HG03378 (cell line): ENCODE measurements around the gene HS3ST3B1.

ENCODE experiments used
- ATAC-seq: cut with Tn5 transposase; IDR thresholded peaks from one replicate; pipeline ENCODE4 v1.9.1; 2021; ENCODE audit warnings: mild to moderate bottlenecking, moderate library complexity; ENCODE audit not compliant: unreplicated experiment

HS3ST3B1 gene

GRCh38 chr17:14351493-14351892, 50.6 kb downstream of the HS3ST3B1 start:
- peak; percentile 92 for ATAC-seq

- no peak for ATAC-seq
Observed at GRCh38 chr17:14352136-14352535, 51.3 kb downstream of the HS3ST3B1 start.

GRCh38 chr17:14353861-14354474, 53.1 kb downstream of the HS3ST3B1 start:
- no peak for ATAC-seq

- no peak for ATAC-seq
Observed at GRCh38 chr17:14354807-14355206, 53.9 kb downstream of the HS3ST3B1 start.

GRCh38 chr17:14355556-14355955, 54.7 kb downstream of the HS3ST3B1 start:
- ATAC-seq = no peak

- peak; percentile 94 for ATAC-seq
Observed at GRCh38 chr17:14359163-14360020, 58.5 kb downstream of the HS3ST3B1 start.

GRCh38 chr17:14360856-14361255, 60.0 kb downstream of the HS3ST3B1 start:
- no peak for ATAC-seq

GRCh38 chr17:14361470-14361869, 60.6 kb downstream of the HS3ST3B1 start:
- no peak for ATAC-seq

- no peak for ATAC-seq
Observed at GRCh38 chr17:14361945-14362508, 61.1 kb downstream of the HS3ST3B1 start.

GRCh38 chr17:14366199-14366598, 65.3 kb downstream of the HS3ST3B1 start:
- ATAC-seq = no peak

GRCh38 chr17:14372461-14372860, 71.6 kb downstream of the HS3ST3B1 start:
- no peak for ATAC-seq

- ATAC-seq = no peak
Observed at GRCh38 chr17:14372905-14373613, 72.2 kb downstream of the HS3ST3B1 start.

GRCh38 chr17:14373614-14374259, 72.9 kb downstream of the HS3ST3B1 start:
- no peak for ATAC-seq

- ATAC-seq = no peak
Observed at GRCh38 chr17:14374268-14374667, 73.4 kb downstream of the HS3ST3B1 start.

GRCh38 chr17:14376666-14377065, 75.8 kb downstream of the HS3ST3B1 start:
- no peak for ATAC-seq

- ATAC-seq = no peak
Observed at GRCh38 chr17:14381606-14382005, 80.7 kb downstream of the HS3ST3B1 start.

- no peak for ATAC-seq
Observed at GRCh38 chr17:14387036-14387435, 86.2 kb downstream of the HS3ST3B1 start.

GRCh38 chr17:14389681-14390080, 88.8 kb downstream of the HS3ST3B1 start:
- no peak for ATAC-seq

GRCh38 chr17:14393723-14394122, 92.8 kb downstream of the HS3ST3B1 start:
- no peak for ATAC-seq

GRCh38 chr17:14395255-14395654, 94.4 kb downstream of the HS3ST3B1 start:
- no peak for ATAC-seq

- no peak for ATAC-seq
Observed at GRCh38 chr17:14396547-14396946, 95.7 kb downstream of the HS3ST3B1 start.
